Dermis blood vessel endothelial cell (primary cell): Measurements from ENCODE around the gene INPPL1. TPM values are rescaled to one million over a fixed set of nuclear protein-coding genes. Genes with fewer than 3 reads are reported as not detected.
A peak's percentile ranks its signal among the peaks of the same experiment; 100 is the strongest.
"Not testable (repeated sequence)": the region's sequence is repeated elsewhere in the genome, so short reads cannot be mapped to it uniquely, and the experiment has no call there.

ENCODE experiments used
- DNase-seq: peaks from one replicate; pipeline ENCODE4 v3.0.0; 2010
- total RNA-seq: library from RNA; depleted of rRNA; stranded (reverse); fragments of >200 nt; gene quantifications from 2 replicates; pipeline ENCODE4 v1.2.3, GENCODE V29; 2014

Gene INPPL1, protein sequence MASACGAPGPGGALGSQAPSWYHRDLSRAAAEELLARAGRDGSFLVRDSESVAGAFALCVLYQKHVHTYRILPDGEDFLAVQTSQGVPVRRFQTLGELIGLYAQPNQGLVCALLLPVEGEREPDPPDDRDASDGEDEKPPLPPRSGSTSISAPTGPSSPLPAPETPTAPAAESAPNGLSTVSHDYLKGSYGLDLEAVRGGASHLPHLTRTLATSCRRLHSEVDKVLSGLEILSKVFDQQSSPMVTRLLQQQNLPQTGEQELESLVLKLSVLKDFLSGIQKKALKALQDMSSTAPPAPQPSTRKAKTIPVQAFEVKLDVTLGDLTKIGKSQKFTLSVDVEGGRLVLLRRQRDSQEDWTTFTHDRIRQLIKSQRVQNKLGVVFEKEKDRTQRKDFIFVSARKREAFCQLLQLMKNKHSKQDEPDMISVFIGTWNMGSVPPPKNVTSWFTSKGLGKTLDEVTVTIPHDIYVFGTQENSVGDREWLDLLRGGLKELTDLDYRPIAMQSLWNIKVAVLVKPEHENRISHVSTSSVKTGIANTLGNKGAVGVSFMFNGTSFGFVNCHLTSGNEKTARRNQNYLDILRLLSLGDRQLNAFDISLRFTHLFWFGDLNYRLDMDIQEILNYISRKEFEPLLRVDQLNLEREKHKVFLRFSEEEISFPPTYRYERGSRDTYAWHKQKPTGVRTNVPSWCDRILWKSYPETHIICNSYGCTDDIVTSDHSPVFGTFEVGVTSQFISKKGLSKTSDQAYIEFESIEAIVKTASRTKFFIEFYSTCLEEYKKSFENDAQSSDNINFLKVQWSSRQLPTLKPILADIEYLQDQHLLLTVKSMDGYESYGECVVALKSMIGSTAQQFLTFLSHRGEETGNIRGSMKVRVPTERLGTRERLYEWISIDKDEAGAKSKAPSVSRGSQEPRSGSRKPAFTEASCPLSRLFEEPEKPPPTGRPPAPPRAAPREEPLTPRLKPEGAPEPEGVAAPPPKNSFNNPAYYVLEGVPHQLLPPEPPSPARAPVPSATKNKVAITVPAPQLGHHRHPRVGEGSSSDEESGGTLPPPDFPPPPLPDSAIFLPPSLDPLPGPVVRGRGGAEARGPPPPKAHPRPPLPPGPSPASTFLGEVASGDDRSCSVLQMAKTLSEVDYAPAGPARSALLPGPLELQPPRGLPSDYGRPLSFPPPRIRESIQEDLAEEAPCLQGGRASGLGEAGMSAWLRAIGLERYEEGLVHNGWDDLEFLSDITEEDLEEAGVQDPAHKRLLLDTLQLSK
- 49.9 and 65.3 TPM in 2 replicates for total RNA-seq

DNA sequence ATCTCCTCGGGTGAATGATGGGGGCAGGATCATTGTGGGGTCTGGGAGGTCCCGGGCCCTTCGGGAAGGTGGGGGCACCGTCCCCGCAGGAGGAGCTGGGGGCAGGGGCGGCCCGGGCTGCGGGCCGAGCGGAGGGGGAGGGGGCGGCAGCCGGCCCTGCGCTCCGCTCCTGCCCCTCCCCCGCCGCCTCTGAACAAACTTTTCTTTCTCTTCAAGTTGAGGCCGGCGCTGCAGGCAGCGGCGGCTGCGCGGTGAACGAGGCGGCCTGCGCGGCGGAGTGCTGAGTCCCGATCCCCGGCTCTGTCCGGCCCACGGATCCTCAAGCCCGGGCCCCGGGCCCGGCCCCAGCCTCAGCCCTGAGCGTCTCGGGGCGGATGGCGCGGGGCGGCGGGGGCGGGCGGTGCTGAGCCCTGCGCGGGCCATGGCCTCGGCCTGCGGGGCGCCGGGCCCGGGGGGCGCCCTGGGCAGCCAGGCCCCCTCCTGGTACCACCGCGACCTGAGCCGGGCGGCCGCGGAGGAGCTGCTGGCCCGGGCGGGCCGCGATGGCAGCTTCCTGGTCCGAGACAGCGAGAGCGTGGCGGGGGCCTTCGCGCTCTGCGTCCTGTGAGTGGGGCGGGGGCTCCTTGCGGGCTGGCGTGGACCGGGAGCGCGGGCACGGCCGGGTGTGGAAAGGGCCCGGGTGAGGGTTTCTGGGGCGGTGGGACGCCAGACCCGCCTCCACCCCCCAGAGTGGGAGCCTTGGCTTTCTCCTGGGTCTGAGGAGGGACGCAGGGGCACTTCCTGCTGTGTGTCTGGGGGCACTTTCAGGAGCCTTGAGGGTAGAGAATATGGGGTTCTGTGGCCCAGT is at the start of gene INPPL1:
INPPL1 (plus strand) TSS at position 204 of the 847 bp plus-strand sequence; CDS start at position 422, 218 bp downstream.
- DNase-seq: peak; percentile 50

DNA sequence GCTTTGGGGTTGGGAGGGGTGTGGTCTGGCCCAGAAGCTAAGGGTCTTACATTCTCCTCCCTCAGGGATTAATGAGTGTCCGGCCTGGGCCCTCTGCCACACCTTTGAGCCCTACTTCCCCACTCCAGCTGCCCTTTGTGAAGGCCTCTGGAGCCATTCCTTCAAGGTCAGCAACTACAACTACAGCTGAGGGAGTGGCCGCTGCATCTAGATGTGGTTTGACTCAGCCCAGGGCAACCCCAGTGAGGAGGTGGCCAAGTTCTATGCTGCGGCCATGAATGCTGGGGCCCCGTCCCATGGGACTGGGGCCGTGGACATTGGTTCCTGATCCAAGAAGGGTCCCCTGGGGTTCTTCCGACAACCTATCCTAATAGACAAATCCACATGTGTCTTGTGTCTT is 46.9 kb upstream of the INPPL1 start:
- DNase-seq: no peak

DNA sequence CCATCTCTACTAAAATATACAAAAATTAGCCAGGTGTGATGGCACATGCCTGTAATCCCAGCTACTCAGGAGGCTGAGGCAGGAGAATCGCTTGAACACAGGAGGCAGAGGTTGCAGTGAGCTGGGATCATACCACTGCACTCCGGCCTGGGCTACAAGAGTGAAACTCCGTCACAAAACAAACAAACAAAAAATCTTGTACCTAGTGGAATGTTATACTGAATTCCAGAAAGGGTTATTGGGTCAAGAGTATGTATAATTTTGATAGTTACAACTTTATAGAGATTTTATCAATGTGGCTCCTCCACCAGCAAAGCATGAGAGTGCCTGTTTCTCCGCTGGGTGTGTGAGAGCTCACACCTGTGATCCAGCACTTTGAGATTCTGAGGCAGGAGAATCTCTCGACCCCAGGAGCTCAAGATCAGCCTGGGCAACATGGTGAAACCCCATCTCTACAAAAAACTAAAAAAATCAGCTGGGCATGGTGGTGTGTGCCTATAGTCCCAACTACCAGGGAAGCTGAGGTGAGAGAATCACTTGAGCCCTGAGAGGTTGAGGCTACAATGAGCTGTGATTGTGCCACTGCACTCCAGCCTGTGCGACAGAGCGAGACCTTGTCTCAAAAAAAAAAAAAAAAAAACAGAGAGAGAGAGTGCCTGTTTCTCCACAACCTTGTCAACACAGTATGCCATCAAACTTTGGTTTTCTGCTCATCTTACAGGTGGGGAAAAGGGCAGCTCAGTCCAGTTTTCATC is 45.3 kb upstream of the INPPL1 start:
- no peak for DNase-seq

DNA sequence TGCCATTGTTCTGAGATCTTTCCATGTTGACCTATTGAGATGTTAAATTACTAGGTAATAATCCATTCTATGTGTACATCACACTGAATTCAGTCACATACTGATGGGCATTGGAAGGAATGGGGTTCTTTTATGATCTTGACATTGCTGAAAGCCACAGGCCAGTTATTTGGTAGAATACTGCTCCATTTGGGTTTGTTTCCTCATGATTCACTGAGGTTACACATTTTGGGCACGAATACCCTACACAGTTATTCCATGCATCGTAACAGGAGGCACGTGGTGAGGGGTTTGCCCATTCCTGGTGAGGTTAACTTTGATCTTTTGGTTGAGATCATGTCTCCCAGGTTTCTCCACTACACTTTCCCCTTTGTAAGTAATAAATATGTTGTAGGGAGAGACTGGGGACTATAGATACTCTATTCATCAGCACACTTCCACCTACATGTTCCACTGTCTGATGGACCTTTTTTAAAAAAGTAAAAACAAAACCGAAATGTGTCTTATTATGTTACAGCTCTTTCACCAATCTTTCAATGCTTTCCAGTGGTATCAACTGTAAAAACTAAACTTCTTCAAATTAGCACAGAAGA is 44.7 kb upstream of the INPPL1 start:
- DNase-seq: no peak

DNA sequence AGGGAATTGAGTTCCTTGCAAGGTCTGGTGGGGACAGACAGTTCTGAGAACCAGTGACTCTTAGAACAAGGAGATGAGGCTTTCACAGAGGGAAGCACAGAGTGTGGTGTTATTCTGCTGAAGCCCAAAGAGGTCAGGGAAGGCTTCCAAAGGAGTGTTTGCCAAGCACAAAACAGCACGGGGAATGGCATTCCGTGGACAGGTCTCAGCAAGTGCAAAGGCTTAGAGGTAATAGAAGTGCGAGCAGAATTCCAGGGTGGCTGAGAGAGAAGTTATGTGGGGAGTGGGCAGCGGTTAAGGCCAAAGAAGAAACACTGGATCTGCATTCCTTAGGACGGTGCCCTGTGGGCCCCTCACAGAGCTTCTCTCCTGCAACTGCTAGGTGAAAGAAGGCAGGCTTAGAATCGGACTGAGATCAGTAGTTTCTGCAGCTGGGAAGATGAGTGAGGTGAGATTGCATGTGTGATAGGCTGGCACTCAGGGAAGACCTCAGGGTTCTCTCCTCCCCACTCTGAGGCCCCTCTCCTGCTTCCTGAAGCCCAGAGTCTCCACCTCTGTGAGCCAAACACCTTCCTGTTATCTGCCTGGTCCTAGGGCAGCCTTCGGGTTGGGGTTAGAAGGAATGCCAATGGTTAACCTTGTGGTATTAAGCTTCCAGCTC is 43.5 kb upstream of the INPPL1 start:
- DNase-seq: not testable (repeated sequence)

DNA sequence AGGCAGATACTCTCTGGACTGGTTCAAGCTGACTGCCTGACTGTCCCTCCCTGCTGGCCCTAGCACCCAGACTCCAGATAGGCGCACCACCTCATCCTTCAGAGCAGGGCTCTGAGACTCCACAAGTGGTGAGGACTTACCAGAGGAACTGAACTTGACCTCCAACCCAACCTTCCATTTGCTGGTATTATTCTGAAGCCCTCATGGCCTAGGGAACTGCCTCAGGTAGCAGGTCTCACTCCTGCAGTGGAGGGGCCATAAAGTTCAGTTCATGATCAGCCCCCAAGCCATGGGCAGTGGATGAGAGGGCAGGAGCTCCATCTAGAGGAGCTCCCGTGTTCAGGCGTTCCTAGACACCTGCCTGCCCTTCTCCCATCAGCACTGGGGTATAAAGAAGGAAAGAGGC is 43.0 kb upstream of the INPPL1 start:
- DNase-seq: peak; percentile 21

DNA sequence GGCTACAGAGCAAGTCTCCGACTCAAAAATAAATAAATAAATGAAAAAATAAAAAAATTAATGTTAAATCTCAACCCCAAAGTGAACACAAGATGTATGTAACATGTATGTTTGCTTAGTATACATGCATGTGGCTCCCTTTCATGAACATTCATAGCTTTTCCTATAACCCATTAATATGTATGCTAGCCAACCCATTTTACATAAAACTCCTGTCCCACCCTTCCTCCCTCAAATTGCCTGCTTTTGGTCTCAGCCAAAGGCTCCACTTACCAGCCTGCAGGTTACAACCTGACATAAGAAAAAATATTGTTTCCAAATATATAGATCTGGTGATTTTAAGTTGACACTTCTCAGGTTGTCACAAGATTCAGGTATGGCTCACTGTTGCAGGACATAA is 36.3 kb upstream of the INPPL1 start:
- no peak for DNase-seq

DNA sequence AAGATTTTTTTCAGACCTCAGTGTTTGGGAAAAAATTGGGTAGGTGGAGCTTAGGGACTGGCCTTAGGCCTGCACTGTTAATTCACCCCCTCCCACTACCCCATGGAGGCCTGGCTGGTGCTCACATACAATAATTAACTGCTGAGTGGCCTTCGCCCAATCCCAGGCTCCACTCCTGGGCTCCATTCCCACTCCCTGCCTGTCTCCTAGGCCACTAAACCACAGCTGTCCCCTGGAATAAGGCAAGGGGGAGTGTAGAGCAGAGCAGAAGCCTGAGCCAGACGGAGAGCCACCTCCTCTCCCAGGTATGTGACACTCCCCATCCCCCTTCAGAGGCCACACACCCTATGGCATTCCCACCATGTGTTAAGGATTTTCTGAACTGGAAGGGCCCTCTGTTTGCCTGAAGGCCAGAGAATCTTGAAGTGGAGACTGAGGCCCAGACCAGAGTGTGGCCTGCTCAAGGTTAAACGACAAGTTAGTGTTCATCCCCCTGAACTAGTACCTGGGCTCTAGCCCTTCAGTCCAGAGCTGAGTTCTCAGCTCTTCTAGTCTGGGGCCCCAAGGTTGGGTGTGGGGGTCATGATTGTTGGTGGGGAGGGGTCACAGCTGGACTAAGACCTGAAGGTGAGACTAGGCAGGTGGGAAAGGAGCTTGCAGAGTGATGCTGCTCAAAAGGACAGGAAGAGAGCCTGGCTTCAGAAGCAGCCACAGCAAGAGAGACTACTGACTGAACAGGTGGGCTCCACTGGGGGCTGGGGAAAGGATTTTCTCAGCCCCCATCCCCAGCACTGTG is 34.9 kb upstream of the INPPL1 start:
- no peak for DNase-seq

DNA sequence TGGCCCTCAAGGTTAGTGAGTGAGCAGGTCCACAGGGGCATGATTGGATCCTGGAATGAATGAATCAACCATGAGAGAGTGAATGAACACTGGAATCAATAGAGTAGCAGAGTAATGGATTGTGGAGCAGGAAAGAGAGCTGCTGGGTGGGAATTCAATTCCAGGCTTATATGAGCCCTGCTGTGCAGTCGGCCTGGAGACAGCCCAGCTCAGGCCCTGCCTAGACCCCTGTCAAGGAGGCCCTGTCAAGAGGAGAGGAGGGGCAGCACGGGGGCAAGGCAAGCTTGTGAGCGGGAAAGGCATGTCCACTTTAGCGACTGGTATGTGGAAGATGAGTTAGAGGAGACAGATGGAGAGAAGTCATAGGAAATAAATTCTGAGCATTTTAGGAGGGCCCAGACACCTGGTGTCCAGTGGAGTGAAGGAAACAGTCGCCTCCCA is 33.9 kb upstream of the INPPL1 start:
- DNase-seq: no peak

DNA sequence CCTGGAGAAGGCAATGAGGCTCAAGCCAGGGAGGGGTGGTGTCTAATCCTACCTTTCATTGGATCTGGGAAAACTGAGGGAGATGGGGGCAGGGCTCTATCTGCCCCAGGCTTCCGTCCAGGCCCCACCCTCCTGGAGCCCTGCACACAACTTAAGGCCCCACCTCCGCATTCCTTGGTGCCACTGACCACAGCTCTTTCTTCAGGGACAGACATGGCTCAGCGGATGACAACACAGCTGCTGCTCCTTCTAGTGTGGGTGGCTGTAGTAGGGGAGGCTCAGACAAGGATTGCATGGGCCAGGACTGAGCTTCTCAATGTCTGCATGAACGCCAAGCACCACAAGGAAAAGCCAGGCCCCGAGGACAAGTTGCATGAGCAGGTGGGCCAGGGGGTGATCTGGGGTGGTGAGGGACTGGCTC is 32.6 kb upstream of the INPPL1 start, which contains the start of gene FOLR1:
FOLR1 (plus strand) TSS at position 180 of the 421 bp plus-strand sequence; CDS start at position 214, 34 bp downstream.
- no peak for DNase-seq

DNA sequence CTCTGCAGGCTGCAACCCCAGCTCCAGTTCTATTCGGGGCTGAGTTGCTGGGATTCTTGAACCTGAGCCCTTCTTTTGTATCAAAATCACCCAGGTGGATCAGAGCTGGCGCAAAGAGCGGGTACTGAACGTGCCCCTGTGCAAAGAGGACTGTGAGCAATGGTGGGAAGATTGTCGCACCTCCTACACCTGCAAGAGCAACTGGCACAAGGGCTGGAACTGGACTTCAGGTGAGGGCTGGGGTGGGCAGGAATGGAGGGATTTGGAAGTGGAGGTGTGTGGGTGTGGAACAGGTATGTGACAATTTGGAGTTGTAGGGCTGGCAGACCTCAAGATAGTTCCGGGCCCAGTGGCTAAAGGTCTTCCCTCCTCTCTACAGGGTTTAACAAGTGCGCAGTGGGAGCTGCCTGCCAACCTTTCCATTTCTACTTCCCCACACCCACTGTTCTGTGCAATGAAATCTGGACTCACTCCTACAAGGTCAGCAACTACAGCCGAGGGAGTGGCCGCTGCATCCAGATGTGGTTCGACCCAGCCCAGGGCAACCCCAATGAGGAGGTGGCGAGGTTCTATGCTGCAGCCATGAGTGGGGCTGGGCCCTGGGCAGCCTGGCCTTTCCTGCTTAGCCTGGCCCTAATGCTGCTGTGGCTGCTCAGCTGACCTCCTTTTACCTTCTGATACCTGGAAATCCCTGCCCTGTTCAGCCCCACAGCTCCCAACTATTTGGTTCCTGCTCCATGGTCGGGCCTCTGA is 28.9 kb upstream of the INPPL1 start:
- DNase-seq: no peak

DNA sequence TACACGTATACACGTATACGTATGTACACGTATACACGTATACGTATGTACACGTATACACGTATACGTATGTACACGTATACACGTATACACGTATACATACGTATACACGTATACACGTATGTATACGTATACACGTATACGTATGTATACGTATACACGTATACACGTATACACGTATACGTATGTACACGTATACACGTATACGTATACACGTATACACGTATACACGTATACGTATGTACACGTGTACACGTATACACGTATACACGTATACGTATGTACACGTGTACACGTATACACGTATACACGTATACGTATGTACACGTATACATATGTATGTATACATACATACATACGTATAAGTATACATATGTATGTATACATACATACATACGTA is 23.1 kb upstream of the INPPL1 start:
- DNase-seq: not testable (repeated sequence)

DNA sequence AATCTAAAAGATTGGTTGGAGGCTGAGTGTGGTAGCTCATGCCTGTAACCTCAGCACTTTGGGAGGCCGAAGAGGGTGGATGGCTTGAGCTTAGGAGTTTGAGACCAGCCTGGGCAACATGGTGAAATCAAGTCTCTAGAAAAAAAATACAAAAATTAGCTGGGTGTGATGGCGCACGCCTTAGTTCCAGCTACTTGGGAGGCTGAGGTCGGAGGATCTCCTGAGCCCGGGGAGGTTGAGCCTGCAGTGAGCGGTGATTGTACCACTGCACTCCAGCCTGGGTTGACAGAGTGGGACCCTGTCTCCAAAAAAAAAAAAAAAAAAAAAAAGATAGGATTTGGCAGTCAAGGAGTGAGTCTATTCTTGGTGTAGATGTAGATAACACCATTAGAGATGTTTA is 22.0 kb upstream of the INPPL1 start:
- no peak for DNase-seq

DNA sequence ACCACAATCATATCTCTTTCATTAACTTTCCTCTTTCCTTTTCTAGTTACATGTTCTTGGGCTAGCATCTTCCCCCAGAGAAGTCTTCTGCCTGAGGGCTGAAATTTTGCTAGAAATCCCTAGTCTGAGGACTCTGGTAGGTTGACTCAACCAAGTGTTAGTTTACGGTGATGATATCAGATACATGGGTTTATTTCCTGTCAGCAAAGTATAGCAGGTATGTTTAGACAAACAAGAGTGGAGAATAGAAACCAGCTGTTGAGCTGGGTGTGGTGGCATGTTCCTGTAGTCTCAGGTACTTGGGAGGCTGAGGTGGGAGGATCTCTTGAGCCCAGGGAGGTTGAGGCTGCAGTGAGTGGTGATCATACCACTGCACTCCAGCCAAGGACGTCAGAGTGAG is 21.4 kb upstream of the INPPL1 start:
- DNase-seq: no peak

DNA sequence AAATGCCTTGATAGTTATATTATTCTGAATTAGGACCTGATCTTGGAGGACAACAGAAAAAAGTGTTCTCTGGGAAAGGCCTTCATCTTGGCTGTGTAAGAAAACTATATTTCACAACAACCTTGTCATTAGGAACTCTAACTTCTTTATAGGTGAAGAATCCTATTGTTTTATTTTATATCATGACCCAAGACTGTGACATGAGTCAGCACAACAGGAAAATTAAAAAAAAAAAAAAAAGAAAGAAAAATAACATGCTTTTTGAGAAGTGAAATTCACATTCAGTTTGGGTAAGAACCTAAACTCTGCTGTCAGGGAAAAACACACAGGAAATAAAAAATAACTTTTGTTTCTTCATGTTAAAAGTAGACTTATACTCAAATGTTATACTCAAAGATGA is 19.7 kb upstream of the INPPL1 start:
- peak; percentile 53 for DNase-seq

DNA sequence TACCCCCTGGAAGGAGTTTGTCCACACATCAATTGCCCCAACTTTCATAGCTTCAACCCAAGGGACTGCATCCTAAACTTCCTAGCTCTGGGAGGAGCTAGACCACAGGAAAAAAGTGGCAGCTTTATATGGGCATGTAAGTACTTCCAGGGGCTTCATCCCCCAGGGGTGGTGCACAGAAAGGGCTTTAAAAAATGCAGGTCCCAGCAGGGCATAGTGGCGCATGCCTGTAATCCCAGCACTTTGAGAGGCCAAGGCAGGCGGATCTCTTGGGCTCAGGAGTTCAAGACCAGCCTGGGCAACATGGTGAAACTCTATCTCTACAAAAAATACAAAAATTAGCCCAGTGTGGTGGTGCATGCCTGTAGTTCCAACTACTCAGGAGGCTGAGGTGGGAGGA is 17.8 kb upstream of the INPPL1 start:
- not testable (repeated sequence) for DNase-seq

DNA sequence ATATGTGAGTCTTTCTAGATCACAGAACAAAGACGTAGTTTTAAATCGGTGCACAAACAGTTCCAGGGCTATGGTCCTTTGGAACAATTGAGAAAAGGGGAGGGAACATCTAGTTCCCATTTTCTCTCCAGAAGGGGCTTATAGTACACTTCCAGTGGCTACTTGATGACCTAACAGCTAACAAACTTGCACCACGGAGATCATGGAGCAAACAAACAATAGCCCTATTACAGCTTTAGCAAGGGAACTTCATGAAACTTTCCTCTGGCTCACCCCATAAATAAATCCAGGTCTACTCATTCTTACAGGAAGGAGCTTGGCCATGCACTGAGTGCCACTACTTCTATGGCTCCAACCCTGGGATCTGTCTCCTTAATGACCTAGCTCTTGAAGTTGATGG is 16.3 kb upstream of the INPPL1 start:
- DNase-seq: no peak

DNA sequence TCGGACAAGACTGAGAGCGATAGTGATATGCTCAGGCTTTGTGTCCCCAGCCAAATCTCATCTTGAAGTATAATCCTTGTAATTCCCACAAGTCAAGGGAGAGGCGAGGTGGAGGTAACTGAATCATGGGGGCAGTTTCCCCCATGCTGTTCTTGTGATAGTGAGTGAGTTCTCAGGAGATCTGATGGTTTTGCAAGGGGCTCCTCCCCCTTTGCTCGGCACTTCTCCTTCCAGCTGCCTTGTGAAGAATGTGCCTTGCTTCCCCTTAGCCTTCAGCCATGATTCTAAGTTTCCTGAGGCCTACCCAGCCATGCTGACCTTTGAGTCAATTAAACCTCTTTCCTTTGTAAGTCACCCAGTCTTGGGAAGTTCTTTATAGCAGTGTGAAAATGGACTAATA is 15.5 kb upstream of the INPPL1 start:
- no peak for DNase-seq
